PC-3 (cell line): Measurements from ENCODE around the gene UBE2R2. TPM values are rescaled to one million over a fixed set of nuclear protein-coding genes. Genes with fewer than 3 reads are reported as not detected.

ENCODE experiments used
- ATAC-seq: fragments of 200-7000 bp; cut with Tn5 transposase; 2 replicates; pipeline ENCODE4 v1.9.1; 2020; ENCODE audit warnings: mild to moderate bottlenecking, moderate library complexity
- BruUV-seq: library from RNA; stranded (reverse); fragments of 400-500 nt; replicated peaks from 2 replicates; lab custom pipeline; 2021; lab: Mats Ljungman, UMichigan
- CTCF ChIA-PET: fragments of 300-600 bp; sonication (Branson Sonifier 250); formaldehyde crosslinking; loops from one replicate; lab custom pipeline; 2022; ENCODE audit warnings: antibody characterized with exemption; lab: Charles Lee
- POLR2A ChIA-PET: fragments of 300-600 bp; sonication (Branson Sonifier 250); formaldehyde crosslinking; loops from one replicate; lab custom pipeline; 2022; ENCODE audit warnings: antibody characterized with exemption; ENCODE audit not compliant: unreplicated experiment; lab: Charles Lee
- DNase-seq: peaks from one replicate; pipeline ENCODE4 v3.0.0-alpha.2; 2015
- H2AFZ ChIP-seq: fragments of 300-600 bp; sonication (generic); 2 replicates; pipeline ENCODE4 v1.6.0; 2016; ENCODE audit warnings: antibody characterized with exemption, low read length
- H3F3A ChIP-seq: fragments of 300-600 bp; sonication (generic); one replicate; pipeline ENCODE4 v1.6.0; 2017; ENCODE audit warnings: antibody characterized with exemption, low read length, control low read depth, mild to moderate bottlenecking; ENCODE audit not compliant: unreplicated experiment
- H3K27ac ChIP-seq: fragments of 300-600 bp; sonication (generic); 2 replicates; pipeline ENCODE4 v1.5.1; 2016; ENCODE audit warnings: mild to moderate bottlenecking, low read length
- H3K27me3 ChIP-seq: fragments of 300-600 bp; sonication (generic); 2 replicates; pipeline ENCODE4 v1.6.1; 2016; ENCODE audit warnings: low read length, mixed read lengths
- H3K36me3 ChIP-seq: fragments of 300-600 bp; sonication (generic); 2 replicates; pipeline ENCODE4 v1.6.1; 2016; ENCODE audit warnings: low read depth, mixed run types, low read length, mixed read lengths
- H3K4me1 ChIP-seq: fragments of 300-600 bp; sonication (generic); 2 replicates; pipeline ENCODE4 v1.5.1; 2016; ENCODE audit warnings: low read length; ENCODE audit not compliant: insufficient read depth
- H3K4me2 ChIP-seq: fragments of 300-600 bp; sonication (generic); 2 replicates; pipeline ENCODE4 v1.6.0; 2016; ENCODE audit warnings: low read length
- H3K4me3 ChIP-seq: fragments of 300-600 bp; sonication (generic); 2 replicates; pipeline ENCODE4 v1.5.1; 2016; ENCODE audit warnings: mild to moderate bottlenecking, low read length, mixed read lengths
- H3K79me2 ChIP-seq: fragments of 300-600 bp; sonication (generic); 2 replicates; pipeline ENCODE4 v1.6.1; 2017; ENCODE audit warnings: low read length, mixed read lengths
- H3K9ac ChIP-seq: fragments of 300-600 bp; sonication (generic); 2 replicates; pipeline ENCODE4 v1.6.0; 2016; ENCODE audit warnings: mild to moderate bottlenecking, low read length
- H3K9me2 ChIP-seq: fragments of 300-600 bp; sonication (generic); replicated peaks from 2 replicates; pipeline ENCODE4 v1.6.1; 2016; ENCODE audit warnings: mixed run types, low read length, mixed read lengths
- H3K9me3 ChIP-seq: fragments of 300-600 bp; sonication (generic); 2 replicates; pipeline ENCODE4 v1.6.1; 2016; ENCODE audit warnings: low read length, mixed read lengths
- H4K20me1 ChIP-seq: fragments of 300-600 bp; sonication (generic); 2 replicates; pipeline ENCODE4 v1.6.1; 2016; ENCODE audit warnings: low read length, mixed read lengths
- CTCF ChIP-seq: fragments of 300-600 bp; sonication (generic); conservative IDR thresholded peaks from 2 replicates; pipeline ENCODE4 v1.5.1; 2017; ENCODE audit warnings: antibody characterized with exemption, low read depth, mild to moderate bottlenecking, low read length
- EZH2 ChIP-seq: fragments of 300-600 bp; sonication (generic); IDR thresholded peaks from one replicate; pipeline ENCODE4 v1.6.1; 2017; ENCODE audit warnings: antibody characterized with exemption, mild to moderate bottlenecking, low read length; ENCODE audit not compliant: unreplicated experiment
- EZH2phosphoT487 ChIP-seq: fragments of 300-600 bp; sonication (generic); IDR thresholded peaks from 2 replicates; pipeline ENCODE4 v1.6.1; 2018; ENCODE audit warnings: mild to moderate bottlenecking, antibody characterized with exemption, low read length, borderline replicate concordance
- intact Hi-C: fragments of 100-400 bp; cut with micrococcal nuclease; formaldehyde crosslinking; loops from 2 replicates; pipeline ENCODE4 v1.9.0; 2023
- total RNA-seq: library from RNA; depleted of rRNA; stranded (reverse); fragments of >200 nt; gene quantifications from 2 replicates; pipeline ENCODE4 v1.2.3, GENCODE V29; 2014

The UBE2R2 gene
- total RNA-seq, 1 experiment from 2014 or later: 18.4 TPM

- H2AFZ ChIP-seq: no peak overlapping the region
- no peak for ATAC-seq
- no TSS peak for BruUV-seq
- no peaks in the 10 kb centered on the region for H3K9me3 ChIP-seq
- POLR2A ChIA-PET: no interaction called here
- H3K9me2 ChIP-seq: no peaks in the 10 kb centered on the region
- H3K4me1 ChIP-seq: peaks cover 8% of the 10 kb centered on the region; the same call in 1 of the 2 replicates
- no peaks in the 10 kb centered on the region for H3K27me3 ChIP-seq
- no peak overlapping the region for H3K4me3 ChIP-seq
- DNase-seq: peak; percentile 46
- intact Hi-C loops: no loop called here
- H3K36me3 ChIP-seq: no peaks in the 10 kb centered on the region
- TF ChIP-seq EZH2phosphoT487 (no peak), CTCF (no peak), EZH2 (no peak)
- H3F3A ChIP-seq: no peaks in the 10 kb centered on the region
- no peak overlapping the region for H3K27ac ChIP-seq
- H4K20me1 ChIP-seq: peaks cover 25% of the 10 kb centered on the region; the same call in 1 of the 2 replicates
- CTCF ChIA-PET: no interaction called here
- no peak overlapping the region for H3K9ac ChIP-seq
- H3K4me2 ChIP-seq: no peak overlapping the region
- H3K79me2 ChIP-seq: peaks cover 79% of the 10 kb centered on the region
Observed at GRCh38 chr9:33884856-33885701, 68.1 kb downstream of the UBE2R2 start.

GRCh38 chr9:33885948-33886347 lies 69.0 kb downstream of the UBE2R2 start:
- no peak for ATAC-seq
- Histone ChIP-seq H3K9me2 (no peaks in the 10 kb centered on the region), H4K20me1 (peaks cover 22% of the 10 kb centered on the region; the same call in 1 of the 2 replicates), H3K4me3 (no peak overlapping the region), H3K27me3 (no peaks in the 10 kb centered on the region), H3K4me2 (no peak overlapping the region), H3K4me1 (peaks cover 8% of the 10 kb centered on the region; the same call in 1 of the 2 replicates), H2AFZ (no peak overlapping the region), H3F3A (no peaks in the 10 kb centered on the region), H3K36me3 (no peaks in the 10 kb centered on the region), H3K79me2 (peaks cover 70% of the 10 kb centered on the region), H3K9ac (no peak overlapping the region), H3K9me3 (no peaks in the 10 kb centered on the region), H3K27ac (no peak overlapping the region)
- no TSS peak for BruUV-seq
- CTCF ChIA-PET: no interaction called here
- no peak for TF ChIP-seq EZH2
- no peak for TF ChIP-seq EZH2phosphoT487
- TF ChIP-seq CTCF: no peak
- DNase-seq: no peak
- POLR2A ChIA-PET: no interaction called here
- intact Hi-C loops: no loop called here

GRCh38 chr9:33893861-33894260 lies 76.9 kb downstream of the UBE2R2 start:
- H3F3A ChIP-seq: no peaks in the 10 kb centered on the region
- no peaks in the 10 kb centered on the region for H3K9me2 ChIP-seq
- intact Hi-C loops: no loop called here
- no peak for TF ChIP-seq CTCF
- BruUV-seq: no TSS peak
- POLR2A ChIA-PET: no interaction called here
- H3K27ac ChIP-seq: no peak overlapping the region
- ATAC-seq (no peak), DNase-seq (no peak)
- CTCF ChIA-PET: no interaction called here
- H4K20me1 ChIP-seq: no peaks in the 10 kb centered on the region
- H3K27me3 ChIP-seq: no peaks in the 10 kb centered on the region
- H3K4me3 ChIP-seq: no peak overlapping the region
- peaks cover 49% of the 10 kb centered on the region for H3K79me2 ChIP-seq
- no peaks in the 10 kb centered on the region for H3K36me3 ChIP-seq
- no peak overlapping the region for H2AFZ ChIP-seq
- no peaks in the 10 kb centered on the region for H3K9me3 ChIP-seq
- no peak overlapping the region for H3K4me2 ChIP-seq
- no peaks in the 10 kb centered on the region for H3K4me1 ChIP-seq
- H3K9ac ChIP-seq: no peak overlapping the region
